ENCODE results near the gene PPP1R13B.

The PPP1R13B gene

DNA sequence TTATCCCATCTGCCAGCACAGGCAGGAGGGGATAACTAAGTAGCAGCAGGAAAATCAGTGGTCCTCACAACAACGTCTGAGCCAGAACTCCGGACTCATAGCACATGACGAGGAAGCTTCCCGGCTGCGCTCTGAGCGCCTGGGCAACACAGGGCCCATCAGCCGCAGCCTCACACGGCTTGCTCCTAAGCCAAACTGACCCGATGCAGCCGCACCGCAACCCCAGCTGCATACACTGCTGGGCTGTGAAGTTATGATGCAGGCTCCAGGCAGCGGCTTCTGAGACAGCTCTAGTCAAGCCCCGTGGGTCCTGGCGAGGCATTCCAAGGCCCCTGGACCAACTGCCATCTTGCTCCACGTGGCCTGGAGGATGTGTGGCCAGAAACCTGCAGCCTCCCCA is 103.7 kb downstream of the PPP1R13B start:
- DNase-seq (ENCODE audit: low read depth) = no peak

DNA sequence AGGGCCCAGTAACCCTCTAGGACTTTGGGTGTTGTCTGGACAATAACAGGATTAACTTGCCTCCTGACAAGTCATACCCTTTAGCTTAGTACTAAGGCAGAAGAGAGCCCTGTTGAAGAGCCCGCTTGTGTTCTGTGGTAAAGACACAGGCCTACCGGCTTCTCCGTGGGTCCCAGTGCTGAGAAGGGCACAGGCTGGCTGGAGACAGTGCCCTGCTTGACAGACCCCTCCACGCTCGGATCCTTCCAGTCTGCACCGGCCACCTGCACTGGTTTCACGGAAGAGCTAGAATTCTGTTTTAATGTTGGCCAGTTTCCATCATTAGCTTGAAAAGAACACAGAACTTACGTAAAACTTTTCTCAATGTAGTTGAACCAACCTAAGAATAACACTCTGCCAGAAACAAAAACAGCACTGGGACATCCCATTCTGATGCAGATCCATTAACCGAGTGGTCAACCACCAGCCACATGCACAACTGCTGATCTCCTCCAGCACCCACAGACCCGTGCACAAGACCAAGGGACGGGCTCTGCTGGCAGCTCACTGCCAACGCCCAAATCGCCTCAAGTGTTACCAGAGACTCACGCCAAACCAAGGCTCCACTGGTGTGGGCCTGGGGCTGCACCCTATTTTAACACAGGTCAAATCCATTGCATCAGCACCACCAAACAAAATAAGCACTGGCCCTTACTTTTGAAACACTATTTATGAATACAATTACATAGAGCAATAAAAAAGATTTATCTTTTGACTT is 104.7 kb downstream of the PPP1R13B start:
- no peak for DNase-seq (ENCODE audit: low read depth)

DNA sequence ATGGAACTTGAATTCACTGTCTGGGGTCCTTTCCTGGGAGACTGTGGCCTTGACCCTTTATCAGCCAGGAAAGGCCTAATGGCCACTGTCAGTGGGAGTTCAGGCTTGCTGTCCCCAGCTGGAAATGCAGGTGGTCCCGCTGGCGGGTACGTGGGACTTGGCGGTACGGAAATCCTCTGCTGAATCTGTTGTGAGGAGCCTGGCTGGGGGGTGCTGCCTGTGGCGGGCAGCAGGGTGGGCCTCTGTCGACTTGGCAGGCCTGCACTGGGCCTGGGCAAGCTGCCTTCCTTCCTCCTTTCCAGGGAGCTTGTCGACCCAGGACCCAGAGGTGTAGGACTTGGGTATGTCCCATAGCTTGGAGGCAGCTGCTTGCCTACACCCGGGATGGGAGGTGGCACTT is 105.5 kb downstream of the PPP1R13B start:
- no peak for DNase-seq (ENCODE audit: low read depth)

DNA sequence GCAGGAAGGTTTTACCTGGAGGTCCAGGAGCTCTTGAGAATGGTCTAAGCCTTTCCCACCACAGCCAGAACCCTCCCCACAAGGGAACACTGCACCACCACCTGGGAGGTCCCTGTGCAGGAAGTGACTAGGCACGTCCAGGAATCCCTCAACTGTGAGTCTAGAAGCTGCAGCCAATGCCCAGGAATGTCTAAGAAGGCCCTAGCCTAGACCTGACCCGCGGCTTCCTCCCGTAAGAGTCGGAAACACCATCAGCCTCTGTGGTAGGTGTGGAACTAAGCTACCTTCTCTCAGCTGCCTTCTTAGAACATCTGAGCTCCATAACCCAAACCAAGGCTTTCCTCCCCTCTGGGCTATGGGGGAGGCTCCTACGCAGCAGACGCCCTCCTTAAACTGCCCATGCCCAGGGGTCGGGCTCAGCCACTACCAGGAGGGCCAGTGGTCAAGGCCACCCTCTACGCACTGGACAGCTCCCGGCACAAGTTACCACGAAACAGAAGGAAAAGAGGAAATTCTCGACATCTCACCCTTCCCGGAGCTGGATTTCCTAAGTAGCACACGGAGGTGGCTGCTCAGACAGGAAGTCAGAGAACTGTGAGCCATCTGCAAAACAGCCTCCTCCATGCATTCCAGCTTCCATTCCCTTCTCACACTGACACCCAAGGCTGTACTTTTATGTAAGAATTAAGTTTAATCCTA is 106.2 kb downstream of the PPP1R13B start:
- peak; percentile 67 for DNase-seq (ENCODE audit: low read depth)

DNA sequence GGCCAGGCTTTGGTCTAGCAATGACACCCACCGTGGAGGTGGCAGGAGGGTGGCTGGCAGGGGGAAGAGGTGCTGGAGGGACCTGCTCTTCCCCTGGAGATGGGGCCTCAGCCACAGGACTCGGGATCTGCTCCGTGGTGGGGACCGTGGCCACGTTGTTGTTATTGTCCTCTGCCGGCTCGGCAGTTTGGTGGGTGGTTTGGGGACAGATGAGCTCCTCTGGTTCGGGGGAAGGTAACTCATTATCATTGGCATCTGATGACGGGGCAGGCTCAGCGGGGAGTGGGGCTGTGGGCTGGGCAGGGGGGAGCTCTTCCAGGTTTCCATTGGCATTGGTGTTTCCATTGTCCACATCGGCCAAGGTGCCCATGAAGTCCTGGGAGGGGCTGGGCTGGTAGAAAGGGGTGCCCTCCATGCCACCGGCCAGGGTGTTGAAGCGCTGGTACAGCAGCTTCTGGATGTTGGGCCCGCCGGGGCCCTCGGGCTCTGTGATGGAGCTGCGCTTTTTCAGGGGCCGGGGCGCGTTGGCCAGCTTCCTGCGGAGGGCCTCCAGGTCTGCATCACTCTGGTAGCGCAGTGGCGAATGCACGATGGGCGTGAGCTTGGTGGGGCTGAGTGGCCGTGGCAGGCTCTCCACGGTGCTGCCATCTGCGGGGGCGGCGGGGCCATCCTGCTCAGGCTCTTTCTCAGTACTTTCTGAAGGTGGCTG is 107.4 kb downstream of the PPP1R13B start:
- DNase-seq (ENCODE audit: low read depth) = no peak

DNA sequence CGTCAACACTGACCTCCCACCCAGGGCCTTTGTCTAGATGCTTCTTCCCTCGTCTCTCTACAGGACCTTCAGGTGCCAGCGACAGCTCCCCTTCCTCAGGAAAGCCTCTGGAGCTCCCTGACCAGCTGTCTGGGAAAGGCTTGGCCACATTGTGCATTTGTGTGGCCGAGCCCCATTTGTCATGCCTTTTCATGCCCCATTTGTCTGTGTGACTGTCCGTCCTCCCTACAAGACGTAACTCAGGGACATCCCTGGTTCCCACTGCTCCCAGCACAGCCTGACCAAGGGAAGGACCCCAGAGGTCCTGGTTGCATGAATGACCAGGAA is 107.9 kb downstream of the PPP1R13B start:
- no peak for DNase-seq (ENCODE audit: low read depth)

DNA sequence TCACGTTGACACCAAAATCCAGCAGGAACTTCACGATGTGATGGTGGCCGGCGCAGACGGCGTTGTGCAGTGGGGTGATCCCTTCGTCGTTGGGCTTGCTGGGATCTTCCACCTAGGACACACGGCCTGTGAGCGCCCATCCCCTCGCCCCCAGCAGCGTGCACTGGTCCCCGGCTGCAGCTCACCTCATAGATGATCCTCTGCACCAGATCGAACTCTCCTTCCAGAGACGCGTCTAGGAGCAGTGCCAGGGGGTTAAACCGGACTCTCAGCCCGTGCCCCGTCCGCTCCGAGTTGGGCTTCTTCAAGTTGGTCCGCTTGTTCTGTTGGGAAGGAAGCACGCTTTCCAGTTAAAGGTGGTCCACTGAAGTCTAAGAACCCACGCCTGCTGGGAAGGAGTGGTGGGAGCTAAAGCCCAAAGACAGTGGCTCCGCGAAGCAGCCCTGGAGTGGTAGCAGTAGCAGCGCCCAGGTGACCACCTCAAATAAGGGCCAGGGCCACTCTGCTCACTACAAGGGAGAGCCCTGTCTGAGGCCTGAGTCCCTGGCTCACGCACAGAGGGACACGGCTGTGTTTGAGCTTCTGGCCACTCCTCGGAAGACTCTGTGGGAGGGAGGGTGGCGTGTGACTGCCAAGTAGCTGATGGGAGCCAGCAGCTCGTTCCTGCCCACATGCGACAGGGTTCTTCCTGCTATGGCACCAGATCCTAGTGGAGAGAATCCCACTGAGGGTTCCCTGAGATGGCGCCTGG is 108.5 kb downstream of the PPP1R13B start:
- no peak for DNase-seq (ENCODE audit: low read depth)

DNA sequence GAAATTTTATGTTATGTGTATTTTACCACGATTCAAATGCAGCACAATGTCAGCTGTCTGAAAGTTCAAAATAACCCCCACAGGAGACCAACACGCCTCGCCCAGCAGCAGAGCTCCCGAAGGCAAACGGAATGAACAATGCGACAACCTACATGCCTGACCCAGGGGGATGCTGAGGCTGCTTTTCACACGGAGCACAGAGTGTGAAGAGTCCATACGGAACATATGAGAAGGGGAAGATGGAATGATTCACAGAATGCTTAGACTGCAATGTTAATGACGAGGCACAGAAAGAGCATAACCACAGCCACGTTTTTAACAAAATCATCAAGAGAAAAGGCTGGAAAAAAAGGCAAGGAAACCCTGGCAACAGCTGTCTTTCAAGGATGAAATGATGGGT is 109.2 kb downstream of the PPP1R13B start:
- DNase-seq (ENCODE audit: low read depth) = no peak

DNA sequence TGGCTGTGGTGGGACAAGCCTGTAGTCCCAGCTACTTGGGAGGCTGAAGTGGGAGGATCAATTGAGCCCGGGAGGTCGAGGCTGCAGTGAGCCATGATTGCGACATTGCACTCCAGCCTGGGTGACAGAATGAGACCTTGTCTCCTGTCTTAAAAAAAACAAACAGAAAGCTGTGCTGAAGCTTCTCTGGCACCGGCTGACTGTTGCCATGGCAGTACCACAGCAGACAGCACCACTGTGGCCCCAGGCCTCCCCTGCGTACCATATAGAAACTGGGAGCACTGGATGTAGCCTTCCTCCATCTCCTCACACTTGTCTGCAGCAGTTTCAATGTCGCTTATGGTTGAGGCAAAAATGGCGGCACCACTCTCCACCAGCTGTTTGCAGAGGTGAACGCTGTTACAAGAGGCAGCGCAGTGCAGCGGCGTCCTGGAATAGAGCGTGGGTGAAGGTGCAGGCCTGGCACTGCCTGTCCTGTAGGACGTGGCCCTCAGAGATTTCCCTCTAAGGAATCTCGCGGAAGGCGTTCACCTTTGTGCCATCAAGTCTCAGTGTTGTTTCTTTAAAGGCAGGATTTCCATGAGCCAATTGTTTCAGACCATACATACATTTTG is 109.8 kb downstream of the PPP1R13B start:
- DNase-seq (ENCODE audit: low read depth) = no peak

DNA sequence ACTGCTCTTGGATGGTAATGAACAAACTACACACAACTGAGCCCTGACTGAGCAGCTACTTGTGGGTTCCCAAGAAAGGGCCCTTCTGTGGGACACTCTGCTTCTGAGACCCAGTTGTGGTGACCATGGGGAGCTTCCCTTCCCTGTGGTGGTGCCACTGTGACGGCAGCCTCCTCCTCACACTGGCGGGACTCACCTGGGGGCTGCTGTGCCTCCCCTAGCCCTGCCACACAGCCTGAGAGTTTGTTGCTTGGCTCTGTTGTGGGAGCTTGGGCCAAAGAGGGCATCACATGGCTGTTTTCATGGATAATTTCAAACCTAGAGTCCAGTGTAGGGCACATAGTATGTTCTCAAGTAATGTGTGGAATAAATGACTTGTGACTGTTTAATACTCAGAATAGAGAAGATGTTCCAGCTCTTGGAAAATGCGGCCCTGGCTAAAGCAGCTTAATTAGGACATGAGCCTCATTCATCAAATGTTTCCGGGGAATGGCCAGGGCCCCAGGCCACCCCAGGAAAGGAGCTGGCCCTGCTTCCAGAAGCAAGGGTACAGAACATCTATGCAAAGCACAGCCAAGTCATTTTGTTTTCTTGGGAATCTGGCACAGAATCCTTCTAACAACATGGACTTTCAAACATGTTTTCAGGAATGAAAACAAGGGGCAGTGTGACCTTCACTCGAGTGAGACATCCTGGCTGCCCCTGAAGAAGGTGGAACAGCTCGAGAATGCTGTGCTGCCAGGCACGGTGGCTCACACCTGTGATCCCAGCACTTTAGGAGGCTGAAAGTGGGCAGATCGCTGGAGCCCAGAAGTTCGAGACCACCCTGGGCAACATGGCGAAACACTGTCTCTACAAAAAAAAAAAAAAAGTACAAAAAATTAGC is 110.6 kb downstream of the PPP1R13B start:
- no peak for DNase-seq (ENCODE audit: low read depth)

DNA sequence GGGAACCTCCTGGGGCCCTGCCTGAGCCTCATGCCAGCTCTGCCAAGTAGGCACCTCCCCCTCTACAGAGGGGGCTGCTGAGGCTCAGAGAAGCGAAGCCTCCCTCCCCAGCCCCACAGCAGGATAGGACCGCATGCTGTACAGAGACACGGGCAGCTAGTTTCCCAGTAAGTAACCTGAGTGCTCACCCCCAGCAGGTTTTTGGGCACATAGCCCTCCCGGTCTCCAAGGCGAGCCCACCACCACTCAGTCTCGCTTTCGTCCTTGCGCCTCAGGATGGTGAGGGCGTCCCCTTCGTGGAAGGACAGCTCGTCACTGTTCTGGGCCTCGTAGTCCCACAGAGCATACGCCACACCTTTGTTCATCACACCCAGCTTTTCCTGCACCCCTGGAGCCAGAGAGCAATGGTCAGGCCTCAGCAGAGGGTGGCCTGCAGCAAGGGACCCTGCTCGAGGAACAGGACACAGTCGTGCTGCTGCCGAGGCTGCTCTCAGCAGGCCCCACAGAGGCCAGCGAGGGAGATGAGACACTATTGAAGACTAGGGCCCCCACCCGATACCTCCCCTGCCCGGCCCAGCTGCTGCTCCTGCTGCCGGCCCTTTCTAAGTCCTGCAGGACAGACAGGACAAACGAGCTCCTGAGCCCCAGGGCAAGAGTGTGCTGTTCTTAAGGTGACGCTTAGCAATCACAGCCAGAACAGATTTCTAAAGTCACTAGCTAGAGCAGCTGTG is 111.4 kb downstream of the PPP1R13B start:
- no peak for DNase-seq (ENCODE audit: low read depth)

DNA sequence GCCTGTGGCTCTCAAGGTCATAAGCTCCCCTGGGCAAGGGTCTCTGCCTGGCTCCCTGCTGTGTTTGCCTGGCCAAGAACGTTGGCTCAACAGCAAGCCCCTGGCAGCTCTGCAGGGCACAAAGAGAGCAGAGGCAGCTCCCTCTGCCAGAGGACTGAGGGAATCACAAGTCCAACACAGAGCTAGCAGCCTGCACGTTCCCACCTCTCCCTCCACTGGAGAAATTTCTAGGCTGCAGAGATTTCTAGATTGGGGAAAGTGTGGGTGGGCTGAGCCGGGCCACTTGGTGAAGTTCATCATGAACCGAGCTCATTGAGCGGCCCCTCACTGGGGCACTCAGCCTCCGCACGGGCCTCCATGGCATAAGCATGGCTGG is 111.9 kb downstream of the PPP1R13B start:
- no peak for DNase-seq (ENCODE audit: low read depth)

DNA sequence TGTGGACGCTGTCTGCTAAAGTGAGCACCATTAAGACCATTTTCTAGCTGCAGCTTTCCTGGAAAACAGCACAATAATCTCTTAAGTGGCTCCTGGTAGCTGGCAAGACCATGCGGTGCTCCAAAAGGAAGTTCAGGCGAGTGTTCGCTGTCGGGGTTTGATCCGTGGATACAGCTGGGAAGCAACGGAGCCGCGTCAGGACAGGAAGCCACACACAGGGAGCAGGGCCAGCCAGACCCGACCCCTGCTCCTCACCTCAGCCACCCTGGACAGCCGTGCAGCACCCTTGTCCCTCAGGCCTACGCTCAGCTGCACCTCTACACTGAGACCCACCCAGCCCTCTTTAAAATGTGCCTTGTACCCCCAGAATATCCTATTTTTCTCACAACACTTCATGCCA is 112.4 kb downstream of the PPP1R13B start:
- no peak for DNase-seq (ENCODE audit: low read depth)

DNA sequence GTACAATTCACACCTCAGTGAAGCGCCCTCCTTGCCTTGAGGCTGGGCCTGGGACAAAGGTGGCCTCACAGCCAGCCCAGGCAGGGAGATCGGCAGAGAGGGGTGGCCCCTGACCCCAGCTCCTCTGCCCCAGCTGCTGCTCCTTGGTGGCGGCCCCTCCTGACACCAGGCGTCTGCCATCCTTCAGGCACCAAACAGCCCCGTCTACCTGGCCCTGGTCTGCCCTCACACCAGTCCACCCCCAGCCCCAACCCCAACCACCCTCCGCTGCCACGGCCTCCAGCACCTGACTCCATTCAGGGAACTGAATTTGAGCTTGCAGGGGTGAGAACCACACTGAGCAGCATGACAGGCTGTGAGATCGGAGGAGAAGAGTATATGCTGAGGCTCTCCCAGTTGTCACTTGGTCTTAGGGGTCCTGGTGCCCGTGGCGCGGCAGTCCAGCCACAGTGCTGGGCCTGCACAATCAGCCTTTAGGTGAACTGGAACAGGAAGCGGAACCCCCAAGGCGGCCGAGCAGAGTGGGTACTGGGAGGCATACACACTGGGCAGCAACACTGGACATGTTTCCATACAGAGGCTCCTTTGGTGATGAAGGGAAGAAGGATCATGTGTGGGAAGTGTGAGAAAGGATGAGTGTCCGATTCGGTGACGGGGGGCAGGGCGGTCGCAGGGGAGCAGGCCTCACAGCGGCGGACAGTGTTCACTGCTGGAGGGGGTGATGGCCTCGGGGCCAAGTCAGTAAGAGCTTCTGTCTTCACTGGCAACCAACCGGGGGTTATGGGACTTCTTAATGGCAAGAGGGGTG is 113.1 kb downstream of the PPP1R13B start:
- DNase-seq (ENCODE audit: low read depth) = no peak

DNA sequence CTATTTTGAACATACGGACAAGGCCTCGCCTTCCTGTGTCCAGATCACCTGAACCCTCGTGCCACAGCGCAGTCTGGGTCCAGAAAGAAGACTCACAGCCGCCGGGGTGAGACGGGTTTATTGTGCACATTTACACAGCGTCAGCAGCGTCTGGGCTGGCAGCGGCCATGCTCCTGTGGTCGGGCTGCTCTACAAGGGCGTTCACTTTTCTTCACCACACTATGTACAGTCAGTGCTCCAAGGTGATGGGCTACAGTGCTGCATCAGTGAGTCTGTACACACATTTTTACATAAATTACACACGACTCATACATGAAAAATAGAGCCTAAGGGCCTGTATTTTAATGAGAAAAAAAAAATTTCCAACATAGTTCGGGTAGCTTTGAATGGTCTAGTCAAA is 113.7 kb downstream of the PPP1R13B start:
- peak; percentile 37 for DNase-seq (ENCODE audit: low read depth)

DNA sequence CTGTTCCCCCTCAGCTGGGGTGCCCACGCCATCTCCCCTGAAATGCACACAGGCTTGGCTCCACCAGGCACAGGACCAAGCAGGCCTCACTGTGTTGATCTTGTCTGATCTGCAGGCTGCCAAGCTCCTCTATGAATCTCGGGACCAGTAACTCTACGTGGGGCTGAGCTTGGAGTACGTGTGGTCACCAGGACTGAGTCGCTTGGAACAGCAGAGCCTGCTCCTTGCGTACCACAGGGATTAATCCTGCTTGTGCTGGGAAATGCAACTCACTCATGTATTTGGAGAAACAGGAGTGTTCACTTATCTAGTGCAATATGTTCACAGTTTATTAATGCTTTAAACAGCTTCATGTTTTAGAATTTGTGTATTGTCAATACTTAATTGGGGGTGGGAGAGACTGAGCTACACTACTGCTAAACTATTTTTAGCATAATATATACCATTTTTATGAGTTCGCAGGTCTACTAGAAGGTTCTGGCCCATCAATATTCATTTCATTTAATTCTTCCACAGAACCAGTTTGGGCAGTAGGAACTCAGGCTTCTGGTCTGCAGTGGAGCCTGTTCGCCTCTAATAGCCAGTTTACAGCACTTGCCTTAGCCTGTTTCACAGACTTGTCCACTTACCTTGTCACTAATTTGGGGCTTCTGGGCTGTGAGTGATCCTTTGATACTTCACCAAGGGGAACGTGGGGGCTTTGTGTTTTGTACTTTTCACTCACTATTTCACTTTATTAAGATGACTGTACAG is 114.3 kb downstream of the PPP1R13B start:
- no peak for DNase-seq (ENCODE audit: low read depth)

DNA sequence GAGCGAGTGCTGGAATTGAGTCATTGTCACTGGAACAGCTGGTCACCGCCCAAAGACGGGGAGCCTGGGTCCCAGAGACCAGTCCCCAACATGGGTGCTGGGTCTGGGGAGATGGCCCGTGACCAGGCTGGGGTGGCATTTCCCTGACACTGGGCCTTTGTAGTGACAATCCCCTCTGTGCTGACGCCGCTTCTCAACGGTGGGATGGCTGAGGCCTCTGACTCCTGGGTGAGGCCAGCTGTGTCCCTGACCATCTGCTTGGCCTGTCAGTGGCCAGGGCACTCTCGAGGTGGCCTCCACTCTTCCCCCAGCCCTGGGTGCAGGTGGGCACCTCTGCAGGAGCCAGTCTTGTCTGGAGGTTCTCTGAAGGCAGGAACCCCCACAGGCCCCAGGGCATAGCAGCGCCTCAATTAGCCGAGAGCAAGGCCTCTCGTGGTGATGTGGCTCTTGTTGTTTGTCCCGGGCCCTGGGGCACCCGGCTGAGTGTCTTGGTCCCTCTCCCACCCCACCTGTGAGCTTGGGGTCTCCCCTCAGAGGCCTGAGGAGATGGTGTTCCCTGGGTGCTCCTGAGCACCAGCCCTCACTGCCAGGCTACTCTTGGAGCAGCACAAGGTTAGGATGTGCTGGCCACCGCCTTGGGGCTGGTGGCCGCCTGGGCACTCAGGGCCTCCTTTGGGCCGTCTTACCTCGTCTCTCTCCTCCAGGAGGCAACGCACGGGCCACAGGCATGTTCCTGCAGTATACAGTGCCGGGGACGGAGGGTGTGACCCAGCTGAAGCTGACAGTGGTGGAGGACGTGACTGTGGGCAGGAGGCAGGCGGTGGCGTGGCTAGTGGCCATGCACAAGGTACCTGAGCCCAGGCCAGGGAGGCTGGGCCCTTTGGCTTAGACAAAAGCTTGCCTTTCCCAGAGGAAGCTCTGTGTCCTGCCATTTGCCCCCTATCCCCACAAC is 115.2 kb downstream of the PPP1R13B start:
- DNase-seq (ENCODE audit: low read depth) = no peak

DNA sequence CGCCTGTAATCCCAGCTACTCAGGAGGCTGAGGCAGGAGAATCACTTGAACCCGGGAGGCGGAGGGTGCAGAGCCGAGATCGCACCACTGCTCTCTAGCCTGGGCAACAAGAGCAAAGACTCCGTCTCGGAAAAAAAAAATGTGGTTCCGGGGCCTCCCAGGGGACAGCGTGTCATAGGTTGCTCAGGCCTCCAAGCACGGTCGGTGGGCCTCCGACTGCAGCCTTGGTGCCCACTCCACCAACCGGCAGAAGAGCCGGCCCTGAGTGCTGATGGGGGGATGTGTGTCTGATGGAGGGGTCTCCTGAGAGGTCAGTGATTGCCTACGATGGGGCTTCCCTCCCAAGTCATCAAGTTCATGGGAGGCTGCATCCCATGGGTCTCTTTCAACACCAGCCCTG is 115.9 kb downstream of the PPP1R13B start:
- DNase-seq (ENCODE audit: low read depth) = no peak
